Ishikawa (cell line): ENCODE measurements around the gene GBA3.

Experiments
- CEBPB ChIP-seq: IDR thresholded peaks from 2 replicates; pipeline ENCODE4 v1.6.1; 2012
- EP300 ChIP-seq: IDR thresholded peaks from 2 replicates; pipeline ENCODE4 v1.6.1; 2012; ENCODE audit warnings: borderline replicate concordance
- FOXM1 ChIP-seq: IDR thresholded peaks from 2 replicates; pipeline ENCODE4 v1.6.1; 2012; ENCODE audit warnings: low read depth, borderline replicate concordance
- RAD21 ChIP-seq: IDR thresholded peaks from 2 replicates; pipeline ENCODE4 v1.6.1; 2012; ENCODE audit warnings: low read depth
- REST ChIP-seq: IDR thresholded peaks from 2 replicates; pipeline ENCODE4 v1.6.1; 2012; ENCODE audit warnings: low read depth, mild to moderate bottlenecking
- TAF1 ChIP-seq: IDR thresholded peaks from 2 replicates; pipeline ENCODE4 v1.6.1; 2012; ENCODE audit warnings: low read depth, mild to moderate bottlenecking
- ZBTB7A ChIP-seq: IDR thresholded peaks from 2 replicates; pipeline ENCODE4 v1.6.1; 2012; ENCODE audit warnings: low read depth
- TF ChIP-seq, protein P1 (sequence below): IDR thresholded peaks from 2 replicates; pipeline ENCODE4 v1.6.1; 2012

DNA sequence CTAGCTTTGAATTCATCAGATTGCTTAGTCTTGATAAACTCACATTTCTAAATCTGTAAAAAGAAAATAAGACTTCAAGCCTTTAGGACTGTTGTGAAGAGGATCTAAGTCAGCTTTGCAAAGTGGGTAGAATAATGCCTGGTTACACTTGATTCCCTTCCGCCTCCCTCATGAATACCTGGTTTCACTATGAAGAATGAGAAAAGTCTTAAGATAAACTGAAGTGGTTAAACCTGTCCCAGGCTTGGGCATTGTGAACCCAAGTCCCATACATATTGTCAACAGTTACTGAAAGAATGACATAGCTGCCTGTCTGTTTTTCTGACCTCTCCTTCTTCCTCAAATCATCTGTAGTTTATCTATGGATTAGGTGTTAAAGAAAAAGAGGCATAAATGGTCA lies 16.7 kb upstream of the GBA3 start:
- no peak for TF ChIP-seq CEBPB
- TF ChIP-seq TAF1, result no peak
- TF ChIP-seq FOXM1, result no peak
- TF ChIP-seq, protein P1, sequence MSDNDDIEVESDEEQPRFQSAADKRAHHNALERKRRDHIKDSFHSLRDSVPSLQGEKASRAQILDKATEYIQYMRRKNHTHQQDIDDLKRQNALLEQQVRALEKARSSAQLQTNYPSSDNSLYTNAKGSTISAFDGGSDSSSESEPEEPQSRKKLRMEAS, result no peak
- no peak for TF ChIP-seq REST
- no peak for TF ChIP-seq EP300
- no peak for TF ChIP-seq RAD21
- no peak for TF ChIP-seq ZBTB7A
